NB4 (cell line): ENCODE measurements around the gene DAZAP1.

Experiments used
- CTCF ChIP-seq: IDR thresholded peaks from one replicate; pipeline ENCODE4 v1.5.1; 2012; ENCODE audit warnings: low read depth, low read length
- MAX ChIP-seq: IDR thresholded peaks from 2 replicates; pipeline ENCODE4 v1.6.1; 2011; ENCODE audit warnings: low read depth, low read length
- MYC ChIP-seq: IDR thresholded peaks from 2 replicates; pipeline ENCODE4 v1.6.1; 2011; ENCODE audit warnings: low read depth, low read length
- POLR2A ChIP-seq: IDR thresholded peaks from 2 replicates; pipeline ENCODE4 v1.6.1; 2011; ENCODE audit warnings: mild to moderate bottlenecking; ENCODE audit not compliant: insufficient read length; ENCODE audit errors: extremely low read depth

GRCh38 chr19:1410789-1411188 is 3.4 kb downstream of the DAZAP1 start:
- no peak for TF ChIP-seq POLR2A
- TF ChIP-seq CTCF = no peak
- no peak for TF ChIP-seq MYC
- TF ChIP-seq MAX = no peak
